ENCODE results near the gene PARVG.
A peak's percentile ranks its signal among the peaks of the same experiment; 100 is the strongest.

GRCh38 chr22:44181033-44181911 lies 547 bp downstream of the PARVG start:
- no peak for TF ChIP-seq CTCF (IDR thresholded peaks at IDR 0.05 in 4 of 5, conservative IDR thresholded peaks at IDR 0.05 in 1 of 5)
- TF ChIP-seq POLR2A (IDR thresholded peaks at IDR 0.05) = peak in 1 of 2 donors; percentile 7

Measured in gastrocnemius medialis (tissue), 4 donors.